ENCODE results near the gene APCDD1L.

The APCDD1L gene

GRCh38 chr20:58550275-58551059 is 35.3 kb upstream of the APCDD1L start:
- DNase-seq (ENCODE audit: low read depth) = peak; percentile 61
- in situ Hi-C loops (cut with HindIII; ENCODE audit: low sequenced_read_pairs) = loop anchor here (5.0 kb wide), 2 partner anchors 67 to 313 kb away; no protein-coding TSS in a partner anchor
- TF ChIP-seq CTCF (IDR thresholded peaks at IDR 0.05; ENCODE audit: low read depth, low read length, missing control alignments) = no peak
- no peak overlapping the region for H3K4me3 ChIP-seq (ENCODE audit: low read depth, low read length)

- TF ChIP-seq CTCF (IDR thresholded peaks at IDR 0.05; ENCODE audit: low read depth, low read length, missing control alignments) = no peak
- in situ Hi-C loops (cut with HindIII; ENCODE audit: low sequenced_read_pairs) = loop anchor here (5.0 kb wide), 2 partner anchors 68 to 312 kb away; no protein-coding TSS in a partner anchor
- H3K4me3 ChIP-seq (ENCODE audit: low read depth, low read length) = no peak overlapping the region
- no peak for DNase-seq (ENCODE audit: low read depth)
Measured at GRCh38 chr20:58549231-58550209, 34.3 kb upstream of the APCDD1L start.

- in situ Hi-C loops (cut with HindIII; ENCODE audit: low sequenced_read_pairs) = no loop called here
- H3K4me3 ChIP-seq (ENCODE audit: low read depth, low read length) = no peak overlapping the region
- DNase-seq (ENCODE audit: low read depth) = no peak
- TF ChIP-seq CTCF (IDR thresholded peaks at IDR 0.05; ENCODE audit: low read depth, low read length, missing control alignments) = no peak
Measured at GRCh38 chr20:58547623-58548475, 32.6 kb upstream of the APCDD1L start.

GRCh38 chr20:58546756-58547622 is 31.8 kb upstream of the APCDD1L start:
- H3K4me3 ChIP-seq (ENCODE audit: low read depth, low read length) = no peak overlapping the region
- DNase-seq (ENCODE audit: low read depth) = no peak
- in situ Hi-C loops (cut with HindIII; ENCODE audit: low sequenced_read_pairs) = no loop called here
- no peak for TF ChIP-seq CTCF (IDR thresholded peaks at IDR 0.05; ENCODE audit: low read depth, low read length, missing control alignments)

- H3K4me3 ChIP-seq (ENCODE audit: low read depth, low read length) = no peak overlapping the region
- in situ Hi-C loops (cut with HindIII; ENCODE audit: low sequenced_read_pairs) = no loop called here
- DNase-seq (ENCODE audit: low read depth) = no peak
- no peak for TF ChIP-seq CTCF (IDR thresholded peaks at IDR 0.05; ENCODE audit: low read depth, low read length, missing control alignments)
Measured at GRCh38 chr20:58546416-58546711, 31.2 kb upstream of the APCDD1L start.

Data from astrocyte of the cerebellum (primary cell).